PC-3 (cell line): ENCODE results near the gene TBC1D8. TPM values are rescaled to one million over a fixed set of nuclear protein-coding genes. Genes with fewer than 3 reads are reported as not detected.

Source experiments
- ATAC-seq: fragments of 200-7000 bp; cut with Tn5 transposase; 2 replicates; pipeline ENCODE4 v1.9.1; 2020; ENCODE audit warnings: mild to moderate bottlenecking, moderate library complexity
- BruUV-seq: library from RNA; stranded (reverse); fragments of 400-500 nt; replicated peaks from 2 replicates; lab custom pipeline; 2021; lab: Mats Ljungman, UMichigan
- CTCF ChIA-PET: fragments of 300-600 bp; sonication (Branson Sonifier 250); formaldehyde crosslinking; loops from one replicate; lab custom pipeline; 2022; ENCODE audit warnings: antibody characterized with exemption; lab: Charles Lee
- POLR2A ChIA-PET: fragments of 300-600 bp; sonication (Branson Sonifier 250); formaldehyde crosslinking; loops from one replicate; lab custom pipeline; 2022; ENCODE audit warnings: antibody characterized with exemption; ENCODE audit not compliant: unreplicated experiment; lab: Charles Lee
- DNase-seq: peaks from one replicate; pipeline ENCODE4 v3.0.0-alpha.2; 2015
- H2AFZ ChIP-seq: fragments of 300-600 bp; sonication (generic); 2 replicates; pipeline ENCODE4 v1.6.0; 2016; ENCODE audit warnings: antibody characterized with exemption, low read length
- H3F3A ChIP-seq: fragments of 300-600 bp; sonication (generic); one replicate; pipeline ENCODE4 v1.6.0; 2017; ENCODE audit warnings: antibody characterized with exemption, low read length, control low read depth, mild to moderate bottlenecking; ENCODE audit not compliant: unreplicated experiment
- H3K27ac ChIP-seq: fragments of 300-600 bp; sonication (generic); 2 replicates; pipeline ENCODE4 v1.5.1; 2016; ENCODE audit warnings: mild to moderate bottlenecking, low read length
- H3K27me3 ChIP-seq: fragments of 300-600 bp; sonication (generic); 2 replicates; pipeline ENCODE4 v1.6.1; 2016; ENCODE audit warnings: low read length, mixed read lengths
- H3K36me3 ChIP-seq: fragments of 300-600 bp; sonication (generic); 2 replicates; pipeline ENCODE4 v1.6.1; 2016; ENCODE audit warnings: low read depth, mixed run types, low read length, mixed read lengths
- H3K4me1 ChIP-seq: fragments of 300-600 bp; sonication (generic); 2 replicates; pipeline ENCODE4 v1.5.1; 2016; ENCODE audit warnings: low read length; ENCODE audit not compliant: insufficient read depth
- H3K4me2 ChIP-seq: fragments of 300-600 bp; sonication (generic); 2 replicates; pipeline ENCODE4 v1.6.0; 2016; ENCODE audit warnings: low read length
- H3K4me3 ChIP-seq: fragments of 300-600 bp; sonication (generic); 2 replicates; pipeline ENCODE4 v1.5.1; 2016; ENCODE audit warnings: mild to moderate bottlenecking, low read length, mixed read lengths
- H3K79me2 ChIP-seq: fragments of 300-600 bp; sonication (generic); 2 replicates; pipeline ENCODE4 v1.6.1; 2017; ENCODE audit warnings: low read length, mixed read lengths
- H3K9ac ChIP-seq: fragments of 300-600 bp; sonication (generic); 2 replicates; pipeline ENCODE4 v1.6.0; 2016; ENCODE audit warnings: mild to moderate bottlenecking, low read length
- H3K9me2 ChIP-seq: fragments of 300-600 bp; sonication (generic); replicated peaks from 2 replicates; pipeline ENCODE4 v1.6.1; 2016; ENCODE audit warnings: mixed run types, low read length, mixed read lengths
- H3K9me3 ChIP-seq: fragments of 300-600 bp; sonication (generic); 2 replicates; pipeline ENCODE4 v1.6.1; 2016; ENCODE audit warnings: low read length, mixed read lengths
- H4K20me1 ChIP-seq: fragments of 300-600 bp; sonication (generic); 2 replicates; pipeline ENCODE4 v1.6.1; 2016; ENCODE audit warnings: low read length, mixed read lengths
- CTCF ChIP-seq: fragments of 300-600 bp; sonication (generic); conservative IDR thresholded peaks from 2 replicates; pipeline ENCODE4 v1.5.1; 2017; ENCODE audit warnings: antibody characterized with exemption, low read depth, mild to moderate bottlenecking, low read length
- EZH2 ChIP-seq: fragments of 300-600 bp; sonication (generic); IDR thresholded peaks from one replicate; pipeline ENCODE4 v1.6.1; 2017; ENCODE audit warnings: antibody characterized with exemption, mild to moderate bottlenecking, low read length; ENCODE audit not compliant: unreplicated experiment
- EZH2phosphoT487 ChIP-seq: fragments of 300-600 bp; sonication (generic); IDR thresholded peaks from 2 replicates; pipeline ENCODE4 v1.6.1; 2018; ENCODE audit warnings: mild to moderate bottlenecking, antibody characterized with exemption, low read length, borderline replicate concordance
- intact Hi-C: fragments of 100-400 bp; cut with micrococcal nuclease; formaldehyde crosslinking; loops from 2 replicates; pipeline ENCODE4 v1.9.0; 2023
- total RNA-seq: library from RNA; depleted of rRNA; stranded (reverse); fragments of >200 nt; gene quantifications from 2 replicates; pipeline ENCODE4 v1.2.3, GENCODE V29; 2014

The TBC1D8 gene
- total RNA-seq, 1 experiment from 2014 or later: 39.7 TPM

- TF ChIP-seq EZH2: no peak
- no peak for TF ChIP-seq CTCF
- no peak for TF ChIP-seq EZH2phosphoT487
- intact Hi-C loops: no loop called here
- Histone ChIP-seq H3K27ac (no peak overlapping the region), H3K4me3 (no peak overlapping the region), H3K79me2 (no peaks in the 10 kb centered on the region), H3K4me1 (no peaks in the 10 kb centered on the region), H3K4me2 (no peak overlapping the region), H3K36me3 (peaks cover 35% of the 10 kb centered on the region), H3K9ac (no peak overlapping the region), H3K9me2 (no peaks in the 10 kb centered on the region), H3K27me3 (no peaks in the 10 kb centered on the region), H3K9me3 (no peaks in the 10 kb centered on the region), H2AFZ (no peak overlapping the region), H3F3A (no peaks in the 10 kb centered on the region), H4K20me1 (no peaks in the 10 kb centered on the region)
- DNase-seq: no peak
- no TSS peak for BruUV-seq
- POLR2A ChIA-PET: no interaction called here
- no peak for ATAC-seq
- CTCF ChIA-PET: no interaction called here
Measured at GRCh38 chr2:101026253-101026701, 124.9 kb downstream of the TBC1D8 start.

- no peaks in the 10 kb centered on the region for H3K9me2 ChIP-seq
- no peaks in the 10 kb centered on the region for H3K79me2 ChIP-seq
- no peak overlapping the region for H2AFZ ChIP-seq
- DNase-seq (no peak), ATAC-seq (no peak)
- intact Hi-C loops: no loop called here
- H3K4me1 ChIP-seq: no peaks in the 10 kb centered on the region
- ChIA-PET CTCF (no interaction called here), POLR2A (no interaction called here)
- H3K36me3 ChIP-seq: peaks cover 40% of the 10 kb centered on the region
- H4K20me1 ChIP-seq: no peaks in the 10 kb centered on the region
- H3K4me3 ChIP-seq: no peak overlapping the region
- BruUV-seq: no TSS peak
- H3K9ac ChIP-seq: no peak overlapping the region
- no peak overlapping the region for H3K27ac ChIP-seq
- TF ChIP-seq EZH2phosphoT487 (no peak), CTCF (no peak), EZH2 (no peak)
- no peak overlapping the region for H3K4me2 ChIP-seq
- H3F3A ChIP-seq: no peaks in the 10 kb centered on the region
- no peaks in the 10 kb centered on the region for H3K9me3 ChIP-seq
- H3K27me3 ChIP-seq: no peaks in the 10 kb centered on the region
Measured at GRCh38 chr2:101025561-101025960, 125.6 kb downstream of the TBC1D8 start.

GRCh38 chr2:101023327-101024107, 127.7 kb downstream of the TBC1D8 start:
- ChIA-PET POLR2A (no interaction called here), CTCF (no interaction called here)
- no peak overlapping the region for H2AFZ ChIP-seq
- H3K27ac ChIP-seq: no peak overlapping the region
- H3K27me3 ChIP-seq: no peaks in the 10 kb centered on the region
- no peaks in the 10 kb centered on the region for H3F3A ChIP-seq
- no peak overlapping the region for H3K9ac ChIP-seq
- DNase-seq: no peak
- H3K4me2 ChIP-seq: no peak overlapping the region
- intact Hi-C loops: no loop called here
- no TSS peak for BruUV-seq
- no peaks in the 10 kb centered on the region for H3K9me2 ChIP-seq
- H3K4me1 ChIP-seq: no peaks in the 10 kb centered on the region
- ATAC-seq: no peak
- no peaks in the 10 kb centered on the region for H3K79me2 ChIP-seq
- no peaks in the 10 kb centered on the region for H4K20me1 ChIP-seq
- H3K9me3 ChIP-seq: no peaks in the 10 kb centered on the region
- peaks cover 47% of the 10 kb centered on the region for H3K36me3 ChIP-seq
- no peak overlapping the region for H3K4me3 ChIP-seq
- TF ChIP-seq CTCF (no peak), EZH2 (no peak), EZH2phosphoT487 (no peak)
